IMR-90 (cell line): ENCODE data around the gene C8A.

Experiments
- BHLHE40 ChIP-seq: fragments of 150-350 bp; IDR thresholded peaks from 2 replicates; pipeline ENCODE4 v1.6.1; 2016; ENCODE audit warnings: mild to moderate bottlenecking, low read depth, low read length
- CTCF ChIP-seq: conservative IDR thresholded peaks from 2 replicates; pipeline ENCODE4 v1.5.1; 2012; ENCODE audit warnings: mild to moderate bottlenecking, low read depth, low read length, improper control_type of control experiment
- POLR2A ChIP-seq: IDR thresholded peaks from 2 replicates; pipeline ENCODE4 v1.6.1; 2012; ENCODE audit warnings: mild to moderate bottlenecking, low read depth, low read length
- TF ChIP-seq, protein P1 (sequence below): fragments of 150-350 bp; IDR thresholded peaks from 2 replicates; pipeline ENCODE4 v1.6.1; 2017; ENCODE audit warnings: mild to moderate bottlenecking, antibody characterized with exemption, low read length, low read depth
- TF ChIP-seq, protein P2 (sequence below): fragments of 150-350 bp; IDR thresholded peaks from 2 replicates; pipeline ENCODE4 v1.6.1; 2016; ENCODE audit warnings: low read depth, mild to moderate bottlenecking, low read length, moderate library complexity, borderline replicate concordance

GRCh38 chr1:56816264-56816663 lies 38.3 kb upstream of the C8A start:
- TF ChIP-seq, protein P1, sequence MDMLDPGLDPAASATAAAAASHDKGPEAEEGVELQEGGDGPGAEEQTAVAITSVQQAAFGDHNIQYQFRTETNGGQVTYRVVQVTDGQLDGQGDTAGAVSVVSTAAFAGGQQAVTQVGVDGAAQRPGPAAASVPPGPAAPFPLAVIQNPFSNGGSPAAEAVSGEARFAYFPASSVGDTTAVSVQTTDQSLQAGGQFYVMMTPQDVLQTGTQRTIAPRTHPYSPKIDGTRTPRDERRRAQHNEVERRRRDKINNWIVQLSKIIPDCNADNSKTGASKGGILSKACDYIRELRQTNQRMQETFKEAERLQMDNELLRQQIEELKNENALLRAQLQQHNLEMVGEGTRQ: no peak
- TF ChIP-seq CTCF: no peak
- TF ChIP-seq BHLHE40: no peak
- TF ChIP-seq, protein P2, sequence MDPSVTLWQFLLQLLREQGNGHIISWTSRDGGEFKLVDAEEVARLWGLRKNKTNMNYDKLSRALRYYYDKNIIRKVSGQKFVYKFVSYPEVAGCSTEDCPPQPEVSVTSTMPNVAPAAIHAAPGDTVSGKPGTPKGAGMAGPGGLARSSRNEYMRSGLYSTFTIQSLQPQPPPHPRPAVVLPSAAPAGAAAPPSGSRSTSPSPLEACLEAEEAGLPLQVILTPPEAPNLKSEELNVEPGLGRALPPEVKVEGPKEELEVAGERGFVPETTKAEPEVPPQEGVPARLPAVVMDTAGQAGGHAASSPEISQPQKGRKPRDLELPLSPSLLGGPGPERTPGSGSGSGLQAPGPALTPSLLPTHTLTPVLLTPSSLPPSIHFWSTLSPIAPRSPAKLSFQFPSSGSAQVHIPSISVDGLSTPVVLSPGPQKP: no peak
- no peak for TF ChIP-seq POLR2A
